HG03066 (cell line): Measurements from ENCODE around the gene ENPP6.
"Not testable (repeated sequence)": the region's sequence is repeated elsewhere in the genome, so short reads cannot be mapped to it uniquely, and the experiment has no call there.

Experiments used
- ATAC-seq: cut with Tn5 transposase; IDR thresholded peaks from one replicate; pipeline ENCODE4 v1.9.1; 2021; ENCODE audit warnings: low read depth; ENCODE audit not compliant: unreplicated experiment

ENPP6 gene

GRCh38 chr4:184066584-184067300 is 150.9 kb downstream of the ENPP6 start:
- no peak for ATAC-seq

DNA sequence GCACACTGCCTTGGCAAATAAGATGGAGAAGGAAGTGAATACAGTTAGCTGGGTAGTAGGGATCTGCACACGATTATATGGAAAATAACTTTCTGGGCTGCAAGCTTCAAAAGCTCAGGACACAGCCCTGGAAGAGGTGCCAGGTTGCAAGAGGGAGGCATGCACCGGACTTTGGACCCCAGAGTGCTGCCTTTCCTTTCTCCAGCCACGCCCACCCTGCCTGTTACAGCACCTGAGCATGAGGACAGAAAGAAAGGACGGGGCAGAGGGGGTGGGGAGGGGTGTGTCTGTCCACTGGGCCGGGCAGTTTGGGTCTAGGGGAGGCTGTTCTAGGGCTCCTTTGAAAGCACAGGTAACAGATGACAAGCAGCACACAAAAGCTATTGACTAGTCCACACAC is 152.8 kb downstream of the ENPP6 start:
- ATAC-seq: no peak

- no peak for ATAC-seq
Observed at GRCh38 chr4:184062769-184063168, 154.9 kb downstream of the ENPP6 start.

GRCh38 chr4:184061582-184061981 is 156.1 kb downstream of the ENPP6 start:
- no peak for ATAC-seq

- ATAC-seq: no peak
Observed at GRCh38 chr4:184059099-184059498, 158.6 kb downstream of the ENPP6 start.

DNA sequence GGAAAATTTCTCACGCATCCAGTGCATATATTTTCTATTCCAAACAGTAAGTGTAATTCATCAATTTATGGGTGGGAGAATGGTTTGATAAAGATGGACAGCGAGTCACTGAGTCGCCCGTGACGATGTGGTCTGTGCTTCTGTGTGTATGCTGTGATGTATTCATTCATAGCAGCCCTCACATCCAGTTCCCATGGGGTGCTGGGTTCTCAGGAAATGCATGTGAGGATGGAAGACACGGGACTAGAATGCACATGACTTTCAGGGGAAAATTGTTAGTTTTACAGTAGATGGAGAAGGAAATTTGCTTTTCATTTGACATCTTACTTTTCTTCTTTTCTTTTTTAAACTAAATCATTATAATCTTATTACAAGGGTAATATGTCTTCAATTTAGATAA is 159.6 kb downstream of the ENPP6 start:
- ATAC-seq: no peak

GRCh38 chr4:184056877-184057276 is 160.8 kb downstream of the ENPP6 start:
- ATAC-seq: no peak

- ATAC-seq: no peak
Observed at GRCh38 chr4:184053434-184053833, 164.2 kb downstream of the ENPP6 start.

DNA sequence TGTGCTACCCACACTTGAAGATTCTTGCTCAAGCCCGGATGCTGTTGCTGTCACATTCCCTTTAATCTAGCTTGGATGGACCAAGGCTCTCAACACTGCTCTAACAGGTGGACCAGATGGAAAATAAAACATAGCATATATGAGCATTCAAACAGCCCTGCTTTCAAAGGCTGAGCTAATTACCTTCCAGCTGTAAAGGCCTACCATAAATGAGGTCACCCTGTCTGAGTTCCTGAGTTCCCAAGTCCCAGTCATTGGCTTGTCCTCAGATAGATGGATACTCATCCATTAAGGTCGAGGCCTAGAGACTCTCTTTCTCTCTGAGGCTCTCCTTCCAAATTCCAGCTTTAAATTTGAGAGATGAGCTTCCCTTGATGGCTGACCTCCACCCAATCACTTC is 165.1 kb downstream of the ENPP6 start:
- ATAC-seq: no peak

- ATAC-seq: not testable (repeated sequence)
Observed at GRCh38 chr4:184051262-184051661, 166.4 kb downstream of the ENPP6 start.

DNA sequence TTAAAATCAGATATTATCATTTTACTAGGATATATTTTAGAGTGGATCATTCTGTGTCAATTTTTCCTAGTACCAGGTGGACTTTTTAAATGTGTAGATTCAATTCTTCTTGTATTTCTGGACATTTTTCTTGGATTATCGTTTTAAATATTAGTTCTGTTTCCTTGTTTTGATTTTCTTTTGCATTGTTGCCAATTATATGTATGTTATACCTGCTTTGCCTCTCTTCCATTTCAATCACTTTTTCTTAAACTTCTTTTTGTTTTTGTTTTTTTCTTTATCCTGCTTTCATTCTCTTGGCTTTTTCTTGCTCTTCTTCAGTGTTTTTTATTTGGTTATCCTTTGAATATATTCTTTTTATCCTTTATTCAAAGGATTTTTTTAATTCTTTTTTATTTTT is 171.5 kb downstream of the ENPP6 start:
- no peak for ATAC-seq

GRCh38 chr4:184041156-184041555 is 176.5 kb downstream of the ENPP6 start:
- no peak for ATAC-seq

- ATAC-seq: no peak
Observed at GRCh38 chr4:184039963-184040383, 177.7 kb downstream of the ENPP6 start.
